Mesendoderm (in vitro differentiated cells): Measurements from ENCODE around the gene DSG2.
"Not testable (repeated sequence)": the region's sequence is repeated elsewhere in the genome, so short reads cannot be mapped to it uniquely, and the experiment has no call there.

Source experiments
- DNase-seq: peaks from one replicate; pipeline ENCODE4 v3.0.0; 2013
- H2AK5ac ChIP-seq: 2 replicates; pipeline ENCODE4 v1.6.1; 2013; ENCODE audit warnings: low read length, inconsistent platforms
- H2BK120ac ChIP-seq: 2 replicates; pipeline ENCODE4 v1.6.1; 2013; ENCODE audit warnings: low read depth, mild to moderate bottlenecking, low read length, moderate library complexity, mixed read lengths
- H2BK15ac ChIP-seq: replicated peaks from 2 replicates; pipeline ENCODE4 v1.6.1; 2013; ENCODE audit warnings: low read depth, mild to moderate bottlenecking, moderate library complexity
- H2BK5ac ChIP-seq: 2 replicates; pipeline ENCODE4 v1.6.1; 2013; ENCODE audit warnings: low read length, inconsistent platforms
- H3K18ac ChIP-seq: 2 replicates; pipeline ENCODE4 v1.6.1; 2013; ENCODE audit warnings: mild to moderate bottlenecking, low read length, mixed read lengths
- H3K23ac ChIP-seq: one replicate; pipeline ENCODE4 v1.6.1; 2013; ENCODE audit warnings: low read length
- H3K27ac ChIP-seq: 2 replicates; pipeline ENCODE4 v1.5.1; 2013; ENCODE audit warnings: low read depth, mild to moderate bottlenecking, inconsistent platforms, low read length, moderate library complexity
- H3K27me3 ChIP-seq: 2 replicates; pipeline ENCODE4 v1.6.1; 2013; ENCODE audit warnings: low read length, control low read depth, mild to moderate bottlenecking, inconsistent platforms; ENCODE audit not compliant: insufficient read depth, poor library complexity
- H3K36me3 ChIP-seq: 2 replicates; pipeline ENCODE4 v1.6.1; 2013; ENCODE audit warnings: low read length, inconsistent platforms; ENCODE audit not compliant: control insufficient read depth, insufficient read depth
- H3K4ac ChIP-seq: one replicate; pipeline ENCODE4 v1.6.1; 2013; ENCODE audit warnings: low read depth, mild to moderate bottlenecking, low read length, moderate library complexity
- H3K4me1 ChIP-seq: 2 replicates; pipeline ENCODE4 v1.6.1; 2013; ENCODE audit warnings: low read depth, low read length, inconsistent platforms; ENCODE audit not compliant: control insufficient read depth
- H3K4me2 ChIP-seq: 2 replicates; pipeline ENCODE4 v1.6.1; 2013; ENCODE audit warnings: low read length
- H3K4me3 ChIP-seq: 2 replicates; pipeline ENCODE4 v1.5.1; 2013; ENCODE audit warnings: mild to moderate bottlenecking, low read length
- H3K56ac ChIP-seq: one replicate; pipeline ENCODE4 v1.6.1; 2013; ENCODE audit warnings: low read length
- H3K79me1 ChIP-seq: 2 replicates; pipeline ENCODE4 v1.6.1; 2013; ENCODE audit warnings: low read length, inconsistent platforms
- H3K79me2 ChIP-seq: 2 replicates; pipeline ENCODE4 v1.6.1; 2013; ENCODE audit warnings: mild to moderate bottlenecking, low read length; ENCODE audit not compliant: control insufficient read depth, insufficient read depth
- H3K9ac ChIP-seq: 2 replicates; pipeline ENCODE4 v1.6.1; 2013; ENCODE audit warnings: low read length, inconsistent platforms
- H4K5ac ChIP-seq: one replicate; pipeline ENCODE4 v1.6.1; 2013; ENCODE audit warnings: low read length
- H4K8ac ChIP-seq: one replicate; pipeline ENCODE4 v1.6.1; 2013; ENCODE audit warnings: low read depth, mild to moderate bottlenecking, control low read depth, low read length, moderate library complexity
- WGBS: extraction: QIAGEN DNeasy Blood & Tissue Kit; methylation state at CpG from one replicate; pipeline ENCODE4 v1.1.7; 2013; ENCODE audit warnings: low lambda C conversion rate, missing lambda C conversion rate; ENCODE audit not compliant: insufficient coverage; ENCODE audit errors: extremely low coverage; 5-methylcytosine and 5-hydroxymethylcytosine counted together

The DSG2 gene

DNA sequence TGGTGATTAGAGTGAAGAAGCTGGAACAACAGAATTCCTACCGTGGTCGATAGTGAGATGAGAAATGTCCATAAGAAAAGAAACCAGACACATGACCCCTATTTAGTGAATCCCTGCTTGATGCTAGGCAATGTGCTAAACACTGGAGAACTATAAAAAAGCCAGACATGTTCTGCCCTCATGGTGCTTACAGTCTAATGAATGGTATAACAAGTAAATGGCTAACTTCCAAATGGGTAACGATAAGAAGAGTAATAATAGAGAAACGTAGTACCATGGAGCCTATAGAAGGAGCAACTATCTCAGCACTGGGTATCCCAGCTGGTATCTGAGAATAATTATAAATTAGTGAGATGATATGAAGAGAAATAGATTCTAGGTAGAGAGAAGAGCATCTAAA is 5.0 kb downstream of the DSG2 start:
- no peak overlapping the region for H3K4ac ChIP-seq
- no peak for DNase-seq
- no CpG with 5 or more reads among the region's 4 CpGs for WGBS
- no peak overlapping the region for H2BK120ac ChIP-seq
- H3K23ac ChIP-seq, result no peak overlapping the region
- H4K8ac ChIP-seq, result no peak overlapping the region
- H3K4me3 ChIP-seq, result no peak overlapping the region
- H4K5ac ChIP-seq, result no peak overlapping the region
- H2BK5ac ChIP-seq, result no peak overlapping the region
- no peaks in the 10 kb centered on the region for H3K36me3 ChIP-seq
- H3K18ac ChIP-seq, result no peak overlapping the region
- H3K27ac ChIP-seq, result no peak overlapping the region
- H3K27me3 ChIP-seq, result no peaks in the 10 kb centered on the region
- no peak overlapping the region for H3K9ac ChIP-seq
- no peak overlapping the region for H3K56ac ChIP-seq
- peaks cover 9% of the 10 kb centered on the region for H3K4me1 ChIP-seq
- peaks cover 57% of the 10 kb centered on the region for H3K79me2 ChIP-seq
- no peak overlapping the region for H3K4me2 ChIP-seq
- no peak overlapping the region for H2BK15ac ChIP-seq
- H2AK5ac ChIP-seq, result no peak overlapping the region
- peaks cover 23% of the 10 kb centered on the region for H3K79me1 ChIP-seq

DNA sequence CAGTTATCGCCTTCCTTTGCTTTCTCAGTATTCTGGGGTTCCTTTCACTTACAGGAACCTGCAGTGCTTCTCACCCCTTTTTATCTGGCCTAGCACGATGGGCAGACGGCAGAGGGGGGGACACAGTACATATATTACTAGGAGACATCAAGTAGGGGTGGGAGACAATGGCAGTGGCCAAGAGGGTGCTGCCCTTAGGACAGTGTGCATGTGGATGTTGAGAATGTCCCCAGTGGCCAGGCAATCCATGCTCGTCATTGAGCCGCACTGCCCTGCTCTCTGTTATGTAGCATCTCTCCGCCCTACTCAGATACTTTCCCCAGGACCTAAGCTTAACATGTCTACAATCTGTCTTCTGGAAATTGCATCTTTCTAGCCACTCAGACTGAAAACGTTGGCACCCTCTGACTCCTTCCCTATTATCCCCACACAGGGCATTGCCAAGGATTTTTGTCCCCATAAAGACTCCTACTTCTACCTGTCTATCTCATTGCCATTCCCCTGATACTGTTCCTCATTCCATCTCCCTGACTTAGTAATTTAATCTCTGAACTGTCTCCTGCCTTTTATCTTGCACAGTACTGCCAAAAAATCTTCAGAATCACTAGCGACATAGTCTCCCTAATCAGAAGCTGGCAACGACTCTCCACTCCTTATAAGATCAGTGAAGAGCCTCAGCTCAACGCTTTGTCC is 6.6 kb downstream of the DSG2 start:
- H3K18ac ChIP-seq, result no peak overlapping the region
- no peak overlapping the region for H2BK5ac ChIP-seq
- H4K8ac ChIP-seq, result no peak overlapping the region
- no peak for DNase-seq
- H3K27me3 ChIP-seq, result no peaks in the 10 kb centered on the region
- H2BK15ac ChIP-seq, result no peak overlapping the region
- H3K4ac ChIP-seq, result no peak overlapping the region
- H3K4me1 ChIP-seq, result peaks cover 6% of the 10 kb centered on the region
- no CpG with 5 or more reads among the region's 10 CpGs for WGBS
- H2AK5ac ChIP-seq, result no peak overlapping the region
- no peak overlapping the region for H4K5ac ChIP-seq
- no peak overlapping the region for H2BK120ac ChIP-seq
- H3K79me1 ChIP-seq, result peaks cover 22% of the 10 kb centered on the region
- no peak overlapping the region for H3K27ac ChIP-seq
- no peak overlapping the region for H3K4me3 ChIP-seq
- H3K79me2 ChIP-seq, result peaks cover 53% of the 10 kb centered on the region
- H3K4me2 ChIP-seq, result no peak overlapping the region
- H3K9ac ChIP-seq, result no peak overlapping the region
- H3K56ac ChIP-seq, result no peak overlapping the region
- no peak overlapping the region for H3K23ac ChIP-seq
- no peaks in the 10 kb centered on the region for H3K36me3 ChIP-seq

DNA sequence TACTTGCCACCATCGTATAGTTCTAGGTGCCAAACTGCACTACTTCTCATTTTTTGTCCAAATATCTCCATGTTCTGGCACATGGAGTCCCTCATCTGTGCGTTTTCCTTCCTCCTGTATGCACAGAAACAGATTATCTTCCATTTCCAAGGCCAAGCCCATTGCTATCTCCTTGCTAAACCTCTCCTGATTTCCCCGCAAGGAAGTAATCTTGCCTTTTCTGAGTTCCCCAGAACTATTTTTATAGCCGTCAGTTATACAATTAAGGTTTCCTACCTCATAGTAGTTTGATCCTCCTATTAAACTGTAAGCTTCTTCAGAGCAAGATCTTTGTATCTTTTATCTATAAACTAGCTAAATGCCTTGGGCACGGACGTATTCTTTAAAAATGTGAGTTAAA is 7.2 kb downstream of the DSG2 start:
- H2BK120ac ChIP-seq, result no peak overlapping the region
- no peak overlapping the region for H3K18ac ChIP-seq
- no peak overlapping the region for H3K9ac ChIP-seq
- no peak overlapping the region for H3K4ac ChIP-seq
- peaks cover 21% of the 10 kb centered on the region for H3K79me1 ChIP-seq
- no peak overlapping the region for H2BK15ac ChIP-seq
- H3K27me3 ChIP-seq, result no peaks in the 10 kb centered on the region
- peaks cover 48% of the 10 kb centered on the region for H3K79me2 ChIP-seq
- H3K4me2 ChIP-seq, result no peak overlapping the region
- DNase-seq, result no peak
- H2BK5ac ChIP-seq, result no peak overlapping the region
- H3K27ac ChIP-seq, result no peak overlapping the region
- no peak overlapping the region for H4K8ac ChIP-seq
- no peak overlapping the region for H3K56ac ChIP-seq
- no peak overlapping the region for H3K23ac ChIP-seq
- H3K4me3 ChIP-seq, result no peak overlapping the region
- H3K4me1 ChIP-seq, result peaks cover 5% of the 10 kb centered on the region
- no peak overlapping the region for H4K5ac ChIP-seq
- WGBS, result no CpG with 5 or more reads among the region's 6 CpGs
- H2AK5ac ChIP-seq, result no peak overlapping the region
- no peaks in the 10 kb centered on the region for H3K36me3 ChIP-seq

DNA sequence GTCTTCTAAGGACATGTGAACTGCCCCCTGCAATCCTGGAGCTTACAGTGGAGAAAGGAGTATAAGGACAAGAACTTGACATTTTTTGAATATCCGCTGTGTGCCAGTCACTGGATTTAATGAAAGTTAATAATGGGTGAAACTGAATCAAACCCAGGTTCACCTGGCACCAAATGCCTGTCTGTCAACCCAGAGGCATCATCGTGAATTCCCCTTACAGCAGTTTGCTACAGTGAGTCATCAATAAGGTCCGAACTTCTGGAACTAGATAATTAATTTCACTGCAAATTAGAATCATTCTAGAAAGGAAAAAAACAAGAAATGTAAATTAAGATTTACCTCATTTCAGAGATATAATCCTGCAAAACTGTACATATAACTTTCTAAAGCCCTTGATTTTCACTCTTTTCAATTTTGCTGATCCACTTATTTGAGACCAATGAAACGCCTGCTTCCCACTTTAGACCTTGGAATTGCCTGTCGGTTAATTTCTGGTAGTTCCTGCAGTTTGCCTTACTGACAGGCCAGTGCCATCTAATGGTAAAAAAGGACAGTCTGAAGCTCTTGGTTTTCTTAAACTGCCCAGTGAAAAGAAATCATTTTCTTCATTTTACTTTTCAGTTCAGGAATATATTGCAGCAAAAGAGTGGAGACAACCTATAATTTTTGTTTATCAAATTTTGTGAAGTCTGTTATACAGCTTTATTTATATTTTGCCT is 8.2 kb downstream of the DSG2 start:
- H3K18ac ChIP-seq, result no peak overlapping the region
- no peak overlapping the region for H3K27ac ChIP-seq
- peaks cover 49% of the 10 kb centered on the region for H3K79me2 ChIP-seq
- no peak overlapping the region for H2BK120ac ChIP-seq
- H2BK15ac ChIP-seq, result no peak overlapping the region
- no peak overlapping the region for H3K4me2 ChIP-seq
- H2AK5ac ChIP-seq, result no peak overlapping the region
- no peak overlapping the region for H4K5ac ChIP-seq
- no peak overlapping the region for H3K9ac ChIP-seq
- H3K36me3 ChIP-seq, result no peaks in the 10 kb centered on the region
- H3K56ac ChIP-seq, result no peak overlapping the region
- DNase-seq, result no peak
- WGBS, result no CpG with 5 or more reads among the region's 5 CpGs
- no peaks in the 10 kb centered on the region for H3K27me3 ChIP-seq
- no peak overlapping the region for H2BK5ac ChIP-seq
- no peak overlapping the region for H3K4me3 ChIP-seq
- H3K4me1 ChIP-seq, result peaks cover 2% of the 10 kb centered on the region
- peaks cover 22% of the 10 kb centered on the region for H3K79me1 ChIP-seq
- H4K8ac ChIP-seq, result no peak overlapping the region
- no peak overlapping the region for H3K23ac ChIP-seq
- H3K4ac ChIP-seq, result no peak overlapping the region

DNA sequence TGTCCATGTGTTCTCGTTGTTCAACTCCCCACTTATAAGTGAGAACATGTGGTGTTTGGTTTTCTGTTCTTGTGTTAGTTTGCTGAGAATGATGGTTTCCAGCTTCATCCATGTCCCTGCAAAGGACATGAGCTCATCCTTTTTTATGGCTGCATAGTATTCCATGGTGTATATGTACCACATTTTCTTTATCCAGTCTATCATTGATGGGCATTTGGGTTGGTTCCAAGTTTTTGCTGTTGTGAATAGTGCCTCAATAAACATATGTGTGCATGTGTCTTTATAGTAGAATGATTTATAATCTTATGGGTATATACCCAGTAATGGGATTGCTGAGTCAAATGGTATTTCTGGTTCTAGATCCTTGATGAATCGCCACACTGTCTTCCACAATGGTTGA is 9.1 kb downstream of the DSG2 start:
- H2BK5ac ChIP-seq, H3K4ac ChIP-seq, H2AK5ac ChIP-seq, DNase-seq, H3K9ac ChIP-seq, H3K27me3 ChIP-seq, H3K4me3 ChIP-seq, H4K8ac ChIP-seq, H3K36me3 ChIP-seq, H3K4me2 ChIP-seq, H3K4me1 ChIP-seq, H3K18ac ChIP-seq, H4K5ac ChIP-seq, H3K56ac ChIP-seq, H3K23ac ChIP-seq, H2BK120ac ChIP-seq, H2BK15ac ChIP-seq, H3K27ac ChIP-seq: not testable (repeated sequence)
- WGBS, result no CpG with 5 or more reads among the region's 2 CpGs
- H3K79me2 ChIP-seq, result peaks cover 50% of the 10 kb centered on the region
- H3K79me1 ChIP-seq, result peaks cover 21% of the 10 kb centered on the region
